IPS DF 6.9 (cell line): ENCODE results near the gene CASK.

Source experiments
- DNase-seq: peaks from one replicate; pipeline ENCODE4 v3.0.0-alpha.2; 2013; ENCODE audit warnings: low read depth, low spot score
- H3K27ac ChIP-seq: one replicate; pipeline ENCODE4 v1.5.1; 2013; ENCODE audit warnings: low read length, control low read depth
- H3K27me3 ChIP-seq: 2 replicates; pipeline ENCODE4 v1.6.1; 2013; ENCODE audit warnings: mild to moderate bottlenecking, low read length; ENCODE audit not compliant: control insufficient read depth, insufficient read depth
- H3K36me3 ChIP-seq: 2 replicates; pipeline ENCODE4 v1.6.1; 2013; ENCODE audit warnings: low read length; ENCODE audit not compliant: control insufficient read depth, insufficient read depth
- H3K4me1 ChIP-seq: 2 replicates; pipeline ENCODE4 v1.6.1; 2013; ENCODE audit warnings: low read length; ENCODE audit not compliant: control insufficient read depth, insufficient read depth
- H3K4me3 ChIP-seq: 2 replicates; pipeline ENCODE4 v1.5.1; 2013; ENCODE audit warnings: mild to moderate bottlenecking, low read length
- H3K9me3 ChIP-seq: 2 replicates; pipeline ENCODE4 v1.6.1; 2013; ENCODE audit warnings: low read length, inconsistent platforms; ENCODE audit not compliant: control insufficient read depth, insufficient read depth
- WGBS: extraction: QIAGEN DNeasy Blood & Tissue Kit; methylation state at CpG from one replicate; pipeline ENCODE4 v1.1.7; 2013; ENCODE audit warnings: mixed read lengths, missing lambda C conversion rate; ENCODE audit not compliant: insufficient read length, insufficient coverage; 5-methylcytosine and 5-hydroxymethylcytosine counted together

The CASK gene

GRCh38 chrX:41590641-41591040, 332.7 kb downstream of the CASK start:
- H3K9me3 ChIP-seq: no peaks in the 10 kb centered on the region
- no peak overlapping the region for H3K27ac ChIP-seq
- WGBS: no CpG with 5 or more reads among the region's 3 CpGs

GRCh38 chrX:41589634-41590270, 333.6 kb downstream of the CASK start:
- H3K4me1 ChIP-seq: no peaks in the 10 kb centered on the region
- H3K27ac ChIP-seq: no peak overlapping the region
- H3K27me3 ChIP-seq: no peaks in the 10 kb centered on the region
- no peaks in the 10 kb centered on the region for H3K36me3 ChIP-seq
- DNase-seq: no peak
- WGBS: no CpG with 5 or more reads among the region's 5 CpGs
- H3K9me3 ChIP-seq: no peaks in the 10 kb centered on the region
- no peak overlapping the region for H3K4me3 ChIP-seq

More at GRCh38 chrX:41590641-41591040, 332.7 kb downstream of the CASK start:
- Histone ChIP-seq H3K36me3 (no peaks in the 10 kb centered on the region), H3K4me1 (no peaks in the 10 kb centered on the region), H3K4me3 (no peak overlapping the region), H3K27me3 (no peaks in the 10 kb centered on the region)
- no peak for DNase-seq

GRCh38 chrX:41588271-41588670, 335.1 kb downstream of the CASK start:
- H3K4me1 ChIP-seq: no peaks in the 10 kb centered on the region
- no CpG with 5 or more reads among the region's 4 CpGs for WGBS

GRCh38 chrX:41580423-41581064, 342.8 kb downstream of the CASK start:
- no CpG with 5 or more reads among the region's 6 CpGs for WGBS
- Histone ChIP-seq H3K27ac (no peak overlapping the region), H3K9me3 (no peaks in the 10 kb centered on the region), H3K36me3 (no peaks in the 10 kb centered on the region), H3K27me3 (no peaks in the 10 kb centered on the region), H3K4me1 (no peaks in the 10 kb centered on the region), H3K4me3 (no peak overlapping the region)
- DNase-seq: no peak

More at GRCh38 chrX:41588271-41588670, 335.1 kb downstream of the CASK start:
- H3K9me3 ChIP-seq: no peaks in the 10 kb centered on the region
- no peak overlapping the region for H3K4me3 ChIP-seq
- H3K27me3 ChIP-seq: no peaks in the 10 kb centered on the region
- no peak overlapping the region for H3K27ac ChIP-seq
- no peaks in the 10 kb centered on the region for H3K36me3 ChIP-seq
- no peak for DNase-seq

- no peaks in the 10 kb centered on the region for H3K27me3 ChIP-seq
- WGBS: no CpG with 5 or more reads among the region's 3 CpGs
- no peak for DNase-seq
These were observed 359.5 kb downstream of the CASK start for GRCh38 chrX:41563876-41564275.

GRCh38 chrX:41561045-41561444, 362.3 kb downstream of the CASK start:
- no peak overlapping the region for H3K4me3 ChIP-seq
- no peaks in the 10 kb centered on the region for H3K27me3 ChIP-seq
- H3K27ac ChIP-seq: no peak overlapping the region
- no peaks in the 10 kb centered on the region for H3K9me3 ChIP-seq
- DNase-seq: no peak
- H3K4me1 ChIP-seq: no peaks in the 10 kb centered on the region
- H3K36me3 ChIP-seq: no peaks in the 10 kb centered on the region
- no CpG with 5 or more reads among the region's 2 CpGs for WGBS

More at GRCh38 chrX:41563876-41564275, 359.5 kb downstream of the CASK start:
- Histone ChIP-seq H3K27ac (no peak overlapping the region), H3K9me3 (no peaks in the 10 kb centered on the region), H3K4me3 (no peak overlapping the region), H3K4me1 (no peaks in the 10 kb centered on the region), H3K36me3 (no peaks in the 10 kb centered on the region)

- no peak for DNase-seq
These were observed 363.9 kb downstream of the CASK start for GRCh38 chrX:41559235-41560052.

GRCh38 chrX:41558531-41558930, 364.8 kb downstream of the CASK start:
- no peak for DNase-seq
- H3K9me3 ChIP-seq: no peaks in the 10 kb centered on the region
- H3K4me3 ChIP-seq: no peak overlapping the region
- H3K27me3 ChIP-seq: no peaks in the 10 kb centered on the region
- no peak overlapping the region for H3K27ac ChIP-seq
- WGBS: no CpG with 5 or more reads among the region's 2 CpGs
- no peaks in the 10 kb centered on the region for H3K36me3 ChIP-seq
- no peaks in the 10 kb centered on the region for H3K4me1 ChIP-seq

More at GRCh38 chrX:41559235-41560052, 363.9 kb downstream of the CASK start:
- H3K4me1 ChIP-seq: no peaks in the 10 kb centered on the region
- no peaks in the 10 kb centered on the region for H3K27me3 ChIP-seq
- no CpG with 5 or more reads among the region's 7 CpGs for WGBS
- no peaks in the 10 kb centered on the region for H3K36me3 ChIP-seq
- no peaks in the 10 kb centered on the region for H3K9me3 ChIP-seq
- no peak overlapping the region for H3K27ac ChIP-seq
- H3K4me3 ChIP-seq: no peak overlapping the region

- H3K9me3 ChIP-seq: no peaks in the 10 kb centered on the region
- H3K27me3 ChIP-seq: no peaks in the 10 kb centered on the region
- no peak for DNase-seq
- no peak overlapping the region for H3K27ac ChIP-seq
- no peaks in the 10 kb centered on the region for H3K36me3 ChIP-seq
- H3K4me1 ChIP-seq: no peaks in the 10 kb centered on the region
- WGBS: no CpG with 5 or more reads among the region's 2 CpGs
- H3K4me3 ChIP-seq: no peak overlapping the region
These were observed 366.4 kb downstream of the CASK start for GRCh38 chrX:41556958-41557357.

GRCh38 chrX:41553688-41554087, 369.7 kb downstream of the CASK start:
- WGBS: no CpG with 5 or more reads among the region's 6 CpGs

More at GRCh38 chrX:41553688-41554087, 369.7 kb downstream of the CASK start:
- DNase-seq: no peak
- Histone ChIP-seq H3K4me3 (no peak overlapping the region), H3K4me1 (no peaks in the 10 kb centered on the region), H3K36me3 (no peaks in the 10 kb centered on the region), H3K27ac (no peak overlapping the region), H3K9me3 (no peaks in the 10 kb centered on the region), H3K27me3 (no peaks in the 10 kb centered on the region)
